ENCODE measurements around the gene NOX5.

DNA sequence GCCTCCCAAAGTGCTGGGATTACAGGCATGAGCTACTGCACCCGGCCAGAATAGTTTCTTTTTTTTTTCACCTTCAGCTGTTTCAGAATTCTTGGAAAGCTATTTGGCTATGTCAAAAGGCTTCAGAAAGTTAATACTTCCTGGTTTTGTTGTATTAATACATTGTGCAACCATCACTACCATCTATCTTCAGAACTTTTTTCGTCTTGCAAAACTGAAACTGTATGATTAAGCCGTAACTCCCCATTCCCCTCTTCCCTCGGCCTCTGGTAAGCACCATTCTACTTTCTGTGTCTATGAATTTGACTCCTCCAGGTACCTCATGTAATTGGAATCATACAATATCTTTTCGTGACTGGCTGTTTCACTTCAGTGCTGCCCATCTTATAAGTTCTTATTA, 5.2 kb upstream of the NOX5 start:
- TF ChIP-seq, protein P1, sequence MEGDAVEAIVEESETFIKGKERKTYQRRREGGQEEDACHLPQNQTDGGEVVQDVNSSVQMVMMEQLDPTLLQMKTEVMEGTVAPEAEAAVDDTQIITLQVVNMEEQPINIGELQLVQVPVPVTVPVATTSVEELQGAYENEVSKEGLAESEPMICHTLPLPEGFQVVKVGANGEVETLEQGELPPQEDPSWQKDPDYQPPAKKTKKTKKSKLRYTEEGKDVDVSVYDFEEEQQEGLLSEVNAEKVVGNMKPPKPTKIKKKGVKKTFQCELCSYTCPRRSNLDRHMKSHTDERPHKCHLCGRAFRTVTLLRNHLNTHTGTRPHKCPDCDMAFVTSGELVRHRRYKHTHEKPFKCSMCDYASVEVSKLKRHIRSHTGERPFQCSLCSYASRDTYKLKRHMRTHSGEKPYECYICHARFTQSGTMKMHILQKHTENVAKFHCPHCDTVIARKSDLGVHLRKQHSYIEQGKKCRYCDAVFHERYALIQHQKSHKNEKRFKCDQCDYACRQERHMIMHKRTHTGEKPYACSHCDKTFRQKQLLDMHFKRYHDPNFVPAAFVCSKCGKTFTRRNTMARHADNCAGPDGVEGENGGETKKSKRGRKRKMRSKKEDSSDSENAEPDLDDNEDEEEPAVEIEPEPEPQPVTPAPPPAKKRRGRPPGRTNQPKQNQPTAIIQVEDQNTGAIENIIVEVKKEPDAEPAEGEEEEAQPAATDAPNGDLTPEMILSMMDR (IDR thresholded peaks at IDR 0.05; ENCODE audit: low read depth, low read length): no peak
- no peak for TF ChIP-seq EZH2phosphoT487 (IDR thresholded peaks at IDR 0.05; ENCODE audit: low read depth)
